Measurements from ENCODE around the gene FMOD.
"Not testable (repeated sequence)": the region's sequence is repeated elsewhere in the genome, so short reads cannot be mapped to it uniquely, and the experiment has no call there.

FMOD gene

DNA sequence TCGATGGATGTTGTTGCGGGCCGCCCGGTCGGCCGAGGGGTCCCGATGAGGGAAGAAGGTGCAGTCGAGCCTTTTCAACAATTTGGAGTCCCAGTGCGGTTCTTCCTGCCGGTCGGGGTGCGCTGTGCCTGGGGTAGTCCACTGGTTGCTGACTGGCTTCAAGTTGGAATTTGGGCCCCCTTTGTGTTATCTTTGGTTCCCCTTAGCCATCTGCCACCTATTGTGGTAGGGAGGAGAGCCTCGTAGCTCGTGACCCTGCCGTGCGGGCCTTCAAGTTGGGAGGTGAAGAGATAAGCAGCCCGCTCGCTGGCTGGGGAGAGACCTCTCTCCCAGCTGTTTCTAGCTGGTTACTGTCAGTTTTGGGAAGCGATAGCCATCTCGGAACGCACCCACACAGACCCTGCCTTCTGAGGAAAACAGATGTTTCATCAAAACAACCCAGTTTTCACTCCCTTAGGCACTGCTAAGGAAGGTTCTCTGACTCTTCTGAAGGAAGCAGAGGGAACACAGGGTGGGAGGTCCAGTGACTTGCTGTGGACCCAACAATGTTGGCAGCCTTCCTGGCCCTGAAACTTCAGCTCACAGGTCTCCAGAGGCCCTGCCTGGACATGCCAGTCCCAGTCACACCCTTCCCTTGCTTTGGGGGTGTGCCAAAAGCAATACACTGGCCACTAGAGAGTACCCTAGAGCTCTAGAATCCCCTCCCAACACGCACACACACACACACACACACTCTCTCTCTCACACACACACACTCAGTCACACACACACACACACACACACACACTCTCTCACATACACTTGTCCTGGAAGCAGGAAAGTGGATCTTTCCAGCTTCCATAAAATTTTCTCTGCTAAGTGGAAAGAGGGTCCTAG lies 44.6 kb downstream of the FMOD start:
- DNase-seq (ENCODE audit: low spot score) = no peak

DNA sequence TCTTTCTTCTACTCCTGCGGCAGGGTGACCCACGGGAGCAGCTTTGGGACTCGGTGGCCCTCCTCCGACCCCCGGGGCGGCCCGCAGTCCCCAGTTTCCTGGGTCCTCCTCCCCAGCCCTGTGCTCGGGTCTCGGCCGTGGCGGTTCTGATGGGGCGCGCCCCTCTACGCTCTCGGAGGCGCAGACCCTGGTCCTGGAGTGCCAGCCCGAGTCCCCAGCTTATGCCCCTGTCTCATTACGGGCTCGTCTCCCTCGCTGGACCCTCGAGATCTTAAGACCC lies 45.2 kb downstream of the FMOD start:
- no peak for DNase-seq (ENCODE audit: low spot score)

DNA sequence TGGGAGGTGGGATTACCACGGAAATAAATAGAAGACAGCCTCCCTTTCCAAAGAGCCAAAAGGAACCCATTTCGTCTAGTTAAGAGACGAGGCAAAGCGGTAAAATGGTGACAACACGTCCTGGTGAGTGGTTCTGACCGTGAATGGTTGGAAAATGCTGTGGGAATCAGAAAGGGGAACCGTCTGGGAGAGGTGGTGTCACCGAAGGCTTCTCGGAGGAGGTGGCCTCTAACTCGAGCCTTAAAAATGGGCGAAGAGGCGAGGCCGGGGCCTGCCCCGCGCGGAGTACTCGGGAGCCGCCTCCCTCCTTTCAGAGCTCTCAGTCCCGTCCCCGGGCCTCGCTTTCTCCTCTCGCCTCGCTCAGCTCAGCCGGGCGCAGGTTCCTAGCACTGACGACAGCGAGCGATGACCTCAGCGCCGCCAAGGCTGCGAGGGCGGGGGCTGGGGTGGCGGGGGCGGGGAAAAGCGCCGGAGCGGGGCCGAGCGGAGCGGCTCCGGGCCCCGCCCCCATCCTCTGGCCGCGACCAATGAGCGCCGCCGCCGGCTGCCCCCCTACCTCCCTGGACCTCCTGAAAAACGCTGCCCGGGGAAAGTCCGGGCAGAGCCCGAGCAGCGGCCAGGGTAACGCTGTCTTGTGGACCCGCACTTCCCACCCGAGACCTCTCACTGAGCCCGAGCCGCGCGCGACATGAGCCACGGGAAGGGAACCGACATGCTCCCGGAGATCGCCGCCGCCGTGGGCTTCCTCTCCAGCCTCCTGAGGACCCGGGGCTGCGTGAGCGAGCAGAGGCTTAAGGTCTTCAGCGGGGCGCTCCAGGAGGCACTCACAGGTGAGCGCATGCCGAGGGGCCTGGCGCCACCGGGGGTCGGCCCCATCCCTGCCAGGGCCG lies 45.8 kb downstream of the FMOD start, which contains the start of gene BTG2:
Gene BTG2, plus strand, starts transcription at position 601 of the 890 bp plus-strand sequence. Its CDS starts 88 bp downstream, at position 689.
- peak; percentile 94 for DNase-seq (ENCODE audit: low spot score)

DNA sequence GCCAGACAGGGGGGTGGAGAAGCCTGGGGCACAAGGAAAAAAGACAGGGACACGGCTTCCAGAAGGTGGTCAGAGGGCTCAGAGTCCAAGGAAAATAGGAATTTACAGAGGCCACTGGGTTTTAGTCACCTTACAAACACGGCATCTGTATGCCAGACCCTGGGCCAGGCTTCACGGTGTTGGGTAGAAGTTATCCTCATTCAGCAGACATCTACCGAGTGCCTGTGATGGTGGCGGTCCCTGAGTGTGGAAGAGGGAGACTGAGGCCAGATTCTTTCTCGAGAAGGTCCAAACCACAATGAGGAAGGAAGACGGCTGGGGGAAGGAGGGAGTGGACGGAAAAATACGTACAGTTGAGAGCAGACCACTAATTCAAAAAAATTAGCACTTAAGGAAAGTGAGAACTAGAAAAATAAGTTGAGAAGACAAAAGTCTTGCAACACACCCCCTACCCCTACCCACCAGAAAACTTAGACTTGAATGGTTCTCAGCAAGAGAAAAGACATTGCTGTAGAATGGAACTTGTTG lies 46.5 kb downstream of the FMOD start:
- DNase-seq (ENCODE audit: low spot score) = no peak

DNA sequence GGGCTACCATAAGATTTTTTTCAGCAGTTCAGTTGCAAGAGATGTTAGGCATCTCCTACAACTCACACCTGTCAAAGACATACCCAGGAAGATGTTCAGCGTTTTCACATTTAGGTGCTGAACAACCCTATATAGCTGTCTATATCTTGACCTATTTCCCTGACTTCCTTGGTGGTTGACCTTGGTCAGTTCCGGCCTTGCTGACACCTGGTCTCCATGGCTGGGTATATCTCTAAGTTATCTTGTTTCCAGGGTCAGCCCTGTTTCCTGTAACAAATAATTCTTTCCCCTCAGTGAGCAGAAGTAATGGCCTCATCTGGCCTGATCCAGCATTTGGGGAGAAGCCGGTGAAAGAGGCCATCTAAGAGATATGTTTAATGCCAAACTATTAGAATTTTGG lies 48.0 kb downstream of the FMOD start:
- no peak for DNase-seq (ENCODE audit: low spot score)

DNA sequence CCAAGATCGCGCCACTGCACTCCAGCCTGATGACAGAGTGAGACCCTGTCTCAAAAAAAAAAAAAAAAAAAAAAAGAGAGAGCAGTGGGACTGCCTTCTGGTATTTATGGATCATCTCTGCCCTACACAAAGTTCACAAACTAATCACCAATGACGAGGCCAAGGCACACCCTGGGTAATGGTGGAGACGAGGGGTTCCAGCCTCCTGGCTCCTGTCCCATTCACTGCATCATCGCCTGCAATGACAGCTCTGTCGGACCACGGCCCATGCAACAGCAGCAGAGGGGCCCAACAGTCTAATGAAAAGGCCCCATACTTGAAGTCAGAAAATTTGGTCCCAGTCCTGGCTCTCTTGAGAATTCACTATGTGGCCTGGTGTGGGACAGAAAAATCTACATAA lies 48.5 kb downstream of the FMOD start:
- no peak for DNase-seq (ENCODE audit: low spot score)

DNA sequence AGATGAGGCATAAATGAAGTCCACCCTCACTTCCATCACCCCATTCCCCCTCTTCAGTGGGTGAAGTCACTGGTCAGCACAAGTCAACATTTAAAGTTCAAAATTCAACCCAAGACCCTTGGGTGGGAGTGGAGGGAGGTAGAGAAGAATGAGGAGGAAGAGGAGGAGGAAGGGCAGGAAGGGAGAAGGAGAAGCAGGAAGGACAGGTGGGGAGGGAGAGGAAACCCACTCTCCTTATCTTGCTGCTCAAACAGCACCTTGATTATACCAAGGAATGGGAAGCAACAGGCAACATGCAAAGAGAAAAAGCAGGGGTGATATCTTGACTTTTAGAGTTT lies 49.6 kb downstream of the FMOD start:
- DNase-seq (ENCODE audit: low spot score) = no peak

DNA sequence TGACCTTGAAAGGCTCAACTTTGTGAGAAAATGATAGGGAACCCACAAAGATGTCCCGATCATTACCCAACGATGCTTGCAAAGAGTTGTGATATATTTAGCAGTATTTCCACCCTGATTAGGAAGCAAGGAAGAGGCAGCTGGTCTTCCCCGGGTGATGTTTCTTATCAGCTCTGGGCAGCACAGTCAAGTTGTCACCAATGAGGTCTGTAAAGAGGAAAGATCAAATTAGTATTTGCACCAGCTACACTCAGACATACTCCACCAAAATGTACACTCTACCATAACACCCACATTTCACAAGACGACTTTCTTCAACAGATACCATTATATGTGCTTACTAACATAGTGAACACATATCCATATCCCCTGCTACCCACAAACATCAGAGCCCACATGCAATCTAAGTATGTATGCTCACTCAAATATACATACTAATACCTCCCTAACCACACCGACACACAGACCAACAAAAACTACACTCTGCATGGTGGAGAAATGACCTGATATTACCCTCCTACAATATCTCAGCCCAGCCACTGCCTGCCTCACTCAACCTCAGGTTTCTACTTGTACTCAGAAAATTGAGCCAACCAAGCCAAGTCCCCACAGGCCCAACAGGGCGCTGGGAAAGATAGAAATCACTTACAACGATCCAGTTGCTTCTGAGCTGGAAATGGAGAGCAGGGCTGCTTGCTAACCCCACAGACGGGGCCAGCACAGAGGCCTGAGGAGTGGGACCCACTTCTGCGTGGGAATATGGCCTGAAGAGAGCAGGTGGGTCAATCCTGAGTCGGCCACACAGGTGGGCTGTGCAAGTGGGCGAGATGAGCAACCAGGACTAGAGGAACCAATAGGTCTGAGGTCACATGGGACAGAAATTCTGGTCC lies 50.2 kb downstream of the FMOD start:
- no peak for DNase-seq (ENCODE audit: low spot score)

DNA sequence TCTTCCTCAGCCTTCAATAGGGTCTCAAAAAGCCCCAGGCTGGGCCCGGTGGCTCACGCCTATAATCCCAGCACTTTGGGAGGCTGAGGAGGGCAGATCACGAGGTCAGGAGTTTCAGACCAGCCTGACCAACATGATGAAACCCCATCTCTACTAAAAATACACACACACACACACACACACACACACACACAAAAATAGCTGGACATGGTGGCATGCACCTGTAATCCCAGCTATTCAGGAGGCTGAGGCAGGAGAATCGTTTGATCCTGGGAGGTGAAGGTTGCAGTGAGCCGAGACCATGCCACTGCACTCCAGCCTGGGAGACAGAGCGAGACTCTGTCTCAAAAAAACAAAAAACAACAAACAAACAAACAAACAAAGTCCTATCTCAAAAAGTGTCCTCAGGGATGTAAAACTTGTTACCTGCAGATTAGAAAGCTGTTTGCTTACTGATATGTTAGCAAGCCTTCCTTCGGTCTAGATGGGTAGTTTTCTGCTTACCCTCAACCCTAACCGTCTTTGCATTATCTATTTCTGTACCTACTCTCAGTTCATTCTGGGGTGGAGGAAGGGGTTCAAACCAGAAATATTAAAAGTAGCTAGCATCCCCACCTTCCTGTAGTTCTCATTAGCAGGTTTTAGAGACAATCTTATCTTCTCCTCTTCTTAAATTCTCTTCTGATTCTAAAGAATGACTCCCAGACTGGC lies 51.0 kb downstream of the FMOD start:
- DNase-seq (ENCODE audit: low spot score) = not testable (repeated sequence)

DNA sequence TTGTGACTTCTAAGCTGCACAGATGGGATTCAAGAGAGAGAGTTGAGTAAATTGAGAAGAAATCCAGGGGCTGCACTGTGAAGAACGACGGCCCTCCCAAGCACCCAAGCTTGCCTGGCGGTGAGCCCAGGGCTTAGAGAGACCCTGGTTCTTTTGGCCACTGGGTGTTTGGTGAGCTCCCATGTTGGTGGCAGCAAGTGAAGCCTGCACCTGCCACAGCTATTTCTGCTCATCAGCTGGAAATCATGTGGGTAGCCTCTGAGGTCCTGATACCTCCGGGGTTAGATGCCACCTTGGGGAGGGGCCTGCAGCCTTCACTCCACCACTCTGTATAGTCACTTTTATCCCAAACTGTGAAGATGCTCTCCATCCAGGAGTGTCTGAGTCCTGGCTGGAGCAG lies 51.8 kb downstream of the FMOD start:
- peak; percentile 69 for DNase-seq (ENCODE audit: low spot score)

DNA sequence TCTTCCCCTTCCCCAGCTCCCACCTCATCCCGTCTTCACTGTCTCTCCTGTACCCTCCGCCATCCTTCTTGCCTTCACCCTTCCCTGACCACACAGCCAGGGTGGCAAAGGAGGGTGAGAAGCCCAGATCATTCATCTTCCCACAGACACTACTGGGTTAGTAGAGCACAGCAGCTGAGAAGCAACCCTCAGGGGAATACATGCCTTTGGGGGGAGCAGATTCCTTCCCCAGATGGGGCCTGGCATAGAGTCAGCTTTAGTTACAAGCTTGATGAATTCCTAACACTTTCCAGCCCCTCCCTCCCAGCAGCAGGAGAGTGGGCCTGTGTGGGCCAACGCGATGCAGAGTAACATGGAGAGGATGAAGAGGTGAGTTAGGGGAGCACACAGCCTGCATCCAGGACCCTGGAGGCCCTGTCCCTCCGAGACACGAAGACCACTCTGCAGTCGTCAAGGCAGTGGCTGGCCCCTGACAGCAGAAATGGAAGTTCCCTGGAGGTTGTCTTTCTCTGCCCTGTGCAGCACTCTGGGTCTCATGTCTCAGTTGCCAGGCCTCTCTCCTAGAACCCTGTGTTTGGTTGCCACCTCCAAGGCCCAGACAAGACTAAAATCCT lies 54.4 kb downstream of the FMOD start:
- no peak for DNase-seq (ENCODE audit: low spot score)

DNA sequence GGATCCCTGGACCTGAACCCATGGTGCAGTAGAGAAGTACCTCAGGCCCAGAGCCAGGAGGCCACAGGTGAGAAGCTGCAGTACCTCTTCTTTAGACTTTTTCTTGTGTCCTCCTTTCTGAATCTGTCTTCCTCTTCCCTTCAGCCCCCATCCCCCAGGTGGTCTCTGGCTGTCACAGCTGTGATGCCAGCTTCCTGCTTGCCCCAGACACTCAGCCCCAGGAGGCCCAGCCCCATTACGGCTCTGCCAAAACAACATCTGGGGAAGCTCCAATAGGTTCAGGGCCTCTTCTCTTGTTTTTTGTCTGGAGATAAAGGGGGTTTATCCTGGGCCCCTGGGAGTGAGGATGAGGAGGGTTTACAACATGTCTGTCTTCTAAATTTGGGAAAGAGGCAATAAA lies 55.1 kb downstream of the FMOD start:
- no peak for DNase-seq (ENCODE audit: low spot score)

DNA sequence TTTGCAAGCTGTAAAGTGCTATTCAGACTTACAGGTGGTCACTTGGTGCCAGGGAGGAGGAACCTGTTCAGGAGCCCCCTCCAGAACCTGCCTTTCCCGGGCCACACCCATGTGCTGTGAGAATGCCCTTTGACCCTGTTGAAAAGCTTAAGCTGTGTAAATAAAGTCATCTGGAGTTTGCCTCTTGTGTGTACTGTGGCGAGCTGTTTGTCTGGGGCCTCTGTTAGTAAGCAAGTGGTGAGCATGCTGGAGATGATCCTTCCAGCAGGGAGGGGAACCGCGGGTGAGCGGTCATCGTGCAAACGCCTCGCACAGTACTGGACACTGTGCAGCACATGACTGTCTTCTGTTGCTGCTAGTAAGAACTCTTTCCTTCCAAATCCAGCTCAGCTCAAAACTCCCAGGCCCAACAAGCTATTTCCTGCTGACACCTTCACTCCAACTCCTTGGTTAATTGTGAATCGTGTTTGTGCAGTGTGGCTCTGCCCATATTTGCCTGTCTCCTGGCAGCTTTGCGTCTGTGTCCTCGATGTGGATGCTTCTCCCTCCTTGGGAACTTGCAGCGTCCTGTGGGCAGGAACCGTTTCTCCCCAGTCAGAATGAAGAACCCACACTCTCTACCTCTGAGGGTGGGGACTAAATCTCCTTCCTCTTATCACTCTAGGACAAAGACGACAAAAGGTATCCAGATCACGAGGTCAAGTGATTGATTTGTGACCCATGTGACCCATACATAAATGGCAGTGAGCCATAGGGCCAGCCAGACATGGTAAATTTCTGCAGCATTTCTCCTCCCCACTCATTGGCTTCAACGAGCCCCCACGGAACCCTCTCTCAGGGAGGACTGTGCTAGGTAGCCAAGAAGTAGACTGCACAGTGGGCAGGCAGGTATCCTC lies 59.5 kb downstream of the FMOD start:
- peak; percentile 1 for DNase-seq (ENCODE audit: low spot score)
